ENCODE measurements around the gene VAC14.
A peak's percentile ranks its signal among the peaks of the same experiment; 100 is the strongest.

VAC14 gene

GRCh38 chr16:70784692-70785555 lies 16.0 kb downstream of the VAC14 start:
- DNase-seq: no peak

GRCh38 chr16:70782237-70782636 lies 18.7 kb downstream of the VAC14 start:
- no peak for DNase-seq

- no peak for DNase-seq
These were observed 19.2 kb downstream of the VAC14 start for GRCh38 chr16:70781800-70782199.

- no peak for DNase-seq
These were observed 20.4 kb downstream of the VAC14 start for GRCh38 chr16:70780546-70780945.

GRCh38 chr16:70779361-70779760 lies 21.6 kb downstream of the VAC14 start:
- no peak for DNase-seq

- DNase-seq: no peak
These were observed 22.1 kb downstream of the VAC14 start for GRCh38 chr16:70778901-70779309.

GRCh38 chr16:70777973-70778406 lies 23.0 kb downstream of the VAC14 start:
- no peak for DNase-seq

- DNase-seq: no peak
These were observed 23.5 kb downstream of the VAC14 start for GRCh38 chr16:70777496-70777895.

GRCh38 chr16:70775399-70775798 lies 25.6 kb downstream of the VAC14 start:
- DNase-seq: no peak

GRCh38 chr16:70774261-70774660 lies 26.7 kb downstream of the VAC14 start:
- DNase-seq: no peak

- no peak for DNase-seq
These were observed 28.5 kb downstream of the VAC14 start for GRCh38 chr16:70772493-70772892.

- peak; percentile 9 to 54 for DNase-seq
These were observed 30.1 kb downstream of the VAC14 start for GRCh38 chr16:70770626-70771552.

GRCh38 chr16:70770291-70770625 lies 30.7 kb downstream of the VAC14 start:
- DNase-seq: no peak

GRCh38 chr16:70769761-70770160 lies 31.2 kb downstream of the VAC14 start:
- no peak for DNase-seq

- DNase-seq: no peak
These were observed 31.8 kb downstream of the VAC14 start for GRCh38 chr16:70769131-70769530.

- no peak for DNase-seq
These were observed 32.8 kb downstream of the VAC14 start for GRCh38 chr16:70768203-70768580.

GRCh38 chr16:70767377-70768202 lies 33.4 kb downstream of the VAC14 start:
- no peak for DNase-seq

- no peak for DNase-seq
These were observed 34.3 kb downstream of the VAC14 start for GRCh38 chr16:70766658-70767057.

GRCh38 chr16:70766176-70766575 lies 34.8 kb downstream of the VAC14 start:
- DNase-seq: no peak

- DNase-seq: no peak
These were observed 35.5 kb downstream of the VAC14 start for GRCh38 chr16:70765491-70765890.

- no peak for DNase-seq
These were observed 36.3 kb downstream of the VAC14 start for GRCh38 chr16:70764632-70765031.

- no peak for DNase-seq
These were observed 40.7 kb downstream of the VAC14 start for GRCh38 chr16:70760221-70760620.

GRCh38 chr16:70759666-70760065 lies 41.3 kb downstream of the VAC14 start:
- DNase-seq: no peak
